Activated naive CD4-positive, alpha-beta T cell treated with anti-CD3 and anti-CD28 coated beads, Interleukin-2, amount 10 ng/mL, durations not matched to agents 7 days and 5 days (primary cell): ENCODE data around the gene INPP5F.

ENCODE experiments used
- CTCF ChIA-PET: fragments of 350-600 bp; sonication (Branson Sonifier 250); formaldehyde crosslinking; loops from one replicate; lab custom pipeline; 2021; ENCODE audit warnings: antibody characterized with exemption; lab: Charles Lee
- DNase-seq: peaks from one replicate; pipeline ENCODE4 v3.0.0-alpha.2; 2020
- H3K27ac Mint-ChIP-seq: one replicate; pipeline ENCODE4 v1.8.0; 2021; ENCODE audit warnings: mild to moderate bottlenecking, moderate library complexity, mixed read lengths
- H3K27me3 Mint-ChIP-seq: one replicate; pipeline ENCODE4 v1.8.0; 2021; ENCODE audit warnings: mild to moderate bottlenecking, mixed read lengths
- H3K36me3 Mint-ChIP-seq: one replicate; pipeline ENCODE4 v1.8.0; 2021; ENCODE audit warnings: mixed read lengths
- H3K4me1 Mint-ChIP-seq: one replicate; pipeline ENCODE4 v1.8.0; 2021; ENCODE audit warnings: mixed read lengths
- H3K4me3 Mint-ChIP-seq: one replicate; pipeline ENCODE4 v1.8.0; 2021; ENCODE audit warnings: mild to moderate bottlenecking, moderate library complexity, mixed read lengths
- H3K9me3 Mint-ChIP-seq: one replicate; pipeline ENCODE4 v1.8.0; 2021; ENCODE audit warnings: mixed read lengths

INPP5F gene

DNA sequence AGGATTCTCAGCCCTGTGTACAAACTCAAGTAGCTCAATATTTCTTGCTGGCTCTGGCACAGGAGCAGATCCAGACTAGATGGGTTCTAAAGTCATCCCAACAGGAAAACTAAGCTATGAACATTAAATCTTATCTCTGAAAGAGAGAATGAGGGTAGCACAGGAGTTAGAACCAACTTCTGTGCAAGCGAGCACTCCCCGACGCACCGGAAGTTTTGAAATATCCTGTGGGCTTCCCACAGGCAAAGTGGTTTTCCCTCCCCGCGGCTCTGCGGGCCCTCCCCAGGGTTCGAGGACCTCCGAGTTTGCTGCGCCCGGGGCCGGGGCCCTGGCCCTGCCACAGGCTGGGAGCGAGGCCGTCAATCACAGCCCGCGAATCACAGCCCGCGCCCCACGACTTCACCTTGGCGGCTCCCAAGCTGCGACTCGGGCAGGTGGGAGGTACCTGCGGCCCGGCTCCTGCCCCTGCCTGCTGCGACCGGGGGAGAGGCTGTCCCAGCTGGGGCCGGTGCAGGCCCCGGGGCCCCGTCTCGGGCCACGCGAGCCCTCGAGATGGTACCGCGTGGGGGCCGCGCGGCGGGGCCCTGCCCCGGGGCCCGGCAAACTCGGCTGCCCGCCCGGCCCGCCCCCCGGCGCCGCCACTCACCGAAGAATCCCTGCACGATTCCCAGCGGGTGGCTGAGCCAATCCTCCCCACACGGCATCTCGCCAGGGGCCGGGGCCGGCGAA, 146.2 kb downstream of the INPP5F start:
- peak; percentile 71 for DNase-seq
- Mint-ChIP-seq H3K4me1 (peaks cover 49% of the 10 kb centered on the region), H3K36me3 (peaks cover 10% of the 10 kb centered on the region), H3K27ac (peak overlapping the region; percentile 86), H3K4me3 (peak overlapping the region; percentile 90), H3K27me3 (peaks cover 5% of the 10 kb centered on the region), H3K9me3 (no peaks in the 10 kb centered on the region)
- CTCF ChIA-PET: interaction anchor here (0.8 to 2.8 kb wide), 6 partner anchors 12 to 275 kb away, joined by 3 to 19 read pairs (median 6); partner anchors contain the start of genes SEC23IP and TIAL1

DNA sequence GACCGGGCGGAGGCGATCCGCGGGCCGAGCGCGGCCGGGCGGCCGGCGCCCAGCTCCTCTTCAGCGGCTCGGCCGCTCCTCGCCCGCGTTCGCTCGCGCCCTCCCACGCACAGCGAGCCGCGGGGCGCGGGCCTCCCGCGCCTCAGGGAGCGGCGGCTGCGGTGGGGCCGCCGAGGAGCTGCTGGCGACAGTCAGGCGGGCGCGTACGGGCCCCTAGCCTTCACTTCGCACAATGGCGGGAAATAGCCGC, 146.7 kb downstream of the INPP5F start, which contains the start of gene MCMBP:
Gene MCMBP (minus strand): TSS at position 234 of the 250 bp plus-strand sequence. CDS start 259 bp downstream, outside the sequence.
- CTCF ChIA-PET: interaction anchor here (0.6 to 2.8 kb wide), 5 partner anchors 13 to 1136 kb away, joined by 5 to 19 read pairs (median 7); partner anchors contain the start of gene SEC23IP

DNA sequence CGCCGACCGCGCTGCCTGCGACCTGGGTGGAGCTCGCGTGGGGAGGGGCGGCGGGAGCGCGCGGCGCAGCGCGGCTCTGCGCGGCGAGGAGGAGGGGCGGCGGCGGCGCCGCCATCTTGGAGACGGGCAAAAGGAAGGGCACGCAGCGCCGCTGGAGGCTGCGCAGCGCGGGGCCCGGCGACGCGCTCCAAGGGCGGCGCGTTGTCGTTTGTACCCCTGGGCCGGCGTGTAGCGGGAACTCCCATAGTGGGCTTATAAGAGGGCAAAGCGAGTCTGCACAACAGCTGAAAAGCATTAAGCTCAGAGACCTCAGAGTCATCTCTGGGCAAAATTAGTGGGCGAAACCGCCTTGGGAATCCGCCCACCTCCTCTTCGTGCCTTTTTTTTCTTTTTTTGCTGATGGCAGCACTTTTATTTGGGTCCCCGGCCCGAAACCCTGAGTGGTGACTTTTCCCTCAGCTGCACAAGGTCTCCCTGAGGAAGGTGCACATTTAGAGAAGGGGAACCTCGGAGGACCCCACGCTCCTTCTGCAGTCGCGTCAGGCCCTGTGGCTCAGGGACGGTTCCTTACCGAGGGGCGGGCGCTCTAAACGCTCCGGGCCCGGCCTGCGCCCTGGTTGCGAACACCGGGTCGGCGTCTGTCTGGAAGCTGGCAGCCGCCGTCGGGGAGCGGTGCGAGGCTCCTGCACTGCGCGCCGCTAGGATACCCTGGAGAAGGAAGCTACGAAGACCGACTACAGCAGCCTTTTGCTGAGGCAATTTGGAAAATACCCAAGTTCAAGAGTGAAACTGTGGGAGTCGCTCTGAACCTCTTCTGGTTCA, 147.2 kb downstream of the INPP5F start:
- peak; percentile 91 for DNase-seq
- H3K27me3 Mint-ChIP-seq: peaks cover 10% of the 10 kb centered on the region

More for the DNA sequence above, 146.7 kb downstream of the INPP5F start, which contains the start of gene MCMBP:
- Mint-ChIP-seq H3K27ac (peak within 1 kb of the TSS; percentile 88), H3K36me3 (peaks cover 7% of the 10 kb centered on the region), H3K4me3 (peak within 1 kb of the TSS; percentile 90), H3K9me3 (no peaks in the 10 kb centered on the region), H3K27me3 (peaks cover 9% of the 10 kb centered on the region), H3K4me1 (peaks cover 46% of the 10 kb centered on the region)
- no peak for DNase-seq

GRCh38 chr10:119878524-119878923, 152.7 kb downstream of the INPP5F start:
- no peak overlapping the region for H3K27ac Mint-ChIP-seq
- peaks cover 7% of the 10 kb centered on the region for H3K4me1 Mint-ChIP-seq
- no peak overlapping the region for H3K4me3 Mint-ChIP-seq
- H3K27me3 Mint-ChIP-seq: peaks cover 14% of the 10 kb centered on the region
- H3K36me3 Mint-ChIP-seq: no peaks in the 10 kb centered on the region
- no peaks in the 10 kb centered on the region for H3K9me3 Mint-ChIP-seq
- CTCF ChIA-PET: interaction anchor here (1.2 kb wide), 1 partner anchor 19 kb away, joined by 3 read pairs; no protein-coding TSS in a partner anchor
- no peak for DNase-seq

More for the DNA sequence above, 147.2 kb downstream of the INPP5F start:
- CTCF ChIA-PET: interaction anchor here (0.6 to 2.8 kb wide), 6 partner anchors 12 to 1136 kb away, joined by 3 to 19 read pairs (median 6); partner anchors contain the start of gene SEC23IP
- Mint-ChIP-seq H3K27ac (peak overlapping the region; percentile 88), H3K36me3 (peaks cover 4% of the 10 kb centered on the region), H3K9me3 (no peaks in the 10 kb centered on the region), H3K4me3 (peak overlapping the region; percentile 81), H3K4me1 (peaks cover 44% of the 10 kb centered on the region)
